Upper lobe of left lung (tissue), 6 donors: Measurements from ENCODE around the gene RIPK1. TPM values are rescaled to one million over a fixed set of nuclear protein-coding genes. Genes with fewer than 3 reads are reported as not detected.

ENCODE experiments used
- ATAC-seq, 2 donors: fragments of 200-7000 bp; cut with Tn5 transposase; one replicate each; pipeline ENCODE4 v1.9.1; 2022; ENCODE audit warnings: mild to moderate bottlenecking in 2 of 2, moderate library complexity in 2 of 2; ENCODE audit not compliant: low FRiP score in 2 of 2
- DNase-seq, 2 donors: peaks; one replicate each; pipeline ENCODE4 v3.0.0-alpha.2; 2019 to 2020
- H3K27ac ChIP-seq, 4 donors: fragments of 200-600 bp; sonication (generic); one replicate each; pipeline ENCODE4 v1.5.1; 2016 to 2019
- H3K27me3 ChIP-seq, 4 donors: fragments of 200-600 bp; sonication (generic); one replicate each; pipeline ENCODE4 v1.5.1; 2017 to 2019
- H3K36me3 ChIP-seq, 4 donors: fragments of 200-600 bp; sonication (generic); one replicate each; pipeline ENCODE4 v1.5.1; 2016 to 2019
- H3K4me1 ChIP-seq, 4 donors: fragments of 200-600 bp; sonication (generic); one replicate each; pipeline ENCODE4 v1.5.1; 2018 to 2019
- H3K4me3 ChIP-seq, 4 donors: fragments of 200-600 bp; sonication (generic); one replicate each; pipeline ENCODE4 v1.5.1; 2017 to 2019; ENCODE audit warnings: mild to moderate bottlenecking in 2 of 4, moderate library complexity in 1 of 4
- H3K9me3 ChIP-seq, 4 donors: fragments of 200-600 bp; sonication (generic); one replicate each; pipeline ENCODE4 v1.5.1; 2018 to 2019
- CTCF ChIP-seq, 6 experiments: fragments of 450-650 bp in 4 of 6; fragments of 200-600 bp in 2 of 6; sonication (generic) in 2 of 6; IDR thresholded peaks; one replicate each; pipeline ENCODE4 v1.5.1; 2016 to 2019; ENCODE audit warnings: antibody characterized with exemption in 6 of 6
- EP300 ChIP-seq, 4 donors: sonication (generic); formaldehyde crosslinking; IDR thresholded peaks; one replicate each; pipeline ENCODE4 v1.5.1; 2017; ENCODE audit warnings: antibody characterized with exemption in 4 of 4, control low read depth in 2 of 4
- POLR2A ChIP-seq, 4 donors: fragments of 450-650 bp; IDR thresholded peaks; one replicate each; pipeline ENCODE4 v1.5.1; 2016 to 2017; ENCODE audit warnings: antibody characterized with exemption in 4 of 4, mild to moderate bottlenecking in 2 of 4
- POLR2AphosphoS5 ChIP-seq, 2 donors: sonication (generic); formaldehyde crosslinking; IDR thresholded peaks; one replicate each; pipeline ENCODE4 v1.5.1; 2017; ENCODE audit warnings: antibody characterized with exemption in 2 of 2
- WGBS, 2 donors: methylation state at CpG; one replicate each; pipeline ENCODE4 v1.1.5; 2017 to 2018; 5-methylcytosine and 5-hydroxymethylcytosine counted together
- total RNA-seq, 6 donors: library from RNA; depleted of rRNA in 4 of 6; stranded (reverse); fragments of >200 nt in 4 of 6; gene quantifications; one replicate each; pipeline versions ENCODE4 v1.1.0 to v1.2.1, GENCODE V29; 2016 to 2021
- donor health status: DM: no; HTN: no; CAD: no; lungs with moderate emphysema.
- donor health status: DM: no; HTN: yes; CAD: no; lungs with severe emphysema.

Gene RIPK1
- total RNA-seq, 6 donors from 2014 or later = 20.6 to 35.6 (median 26.6) TPM

- Histone ChIP-seq H3K4me1 (peaks cover 12 to 19% (median 17%) of the 10 kb centered on the region in 4 donors), H3K9me3 (no peaks in the 10 kb centered on the region), H3K27me3 (no peaks in the 10 kb centered on the region), H3K27ac (no peak overlapping the region), H3K36me3 (peaks cover 35 to 81% (median 62%) of the 10 kb centered on the region in 4 donors), H3K4me3 (no peak overlapping the region)
- ATAC-seq = no peak
- no peak for TF ChIP-seq EP300 (IDR thresholded peaks at IDR 0.05)
- TF ChIP-seq CTCF (IDR thresholded peaks at IDR 0.05) = no peak
- no peak for TF ChIP-seq POLR2AphosphoS5 (IDR thresholded peaks at IDR 0.05)
- no peak for TF ChIP-seq POLR2A (IDR thresholded peaks at IDR 0.05)
- DNase-seq = no peak
- WGBS, 2 donors = 100% methylated on average over 1 of the region's 1 CpG
These were observed 11.4 kb downstream of the RIPK1 start for GRCh38 chr6:3079682-3080081.

- Histone ChIP-seq H3K9me3 (no peaks in the 10 kb centered on the region), H3K27me3 (no peaks in the 10 kb centered on the region), H3K27ac (no peak overlapping the region), H3K4me3 (no peak overlapping the region), H3K36me3 (peaks cover 32 to 98% (median 79%) of the 10 kb centered on the region in 4 donors), H3K4me1 (peaks cover 0 to 3% (median 0%) of the 10 kb centered on the region in 4 donors)
- DNase-seq (no peak), ATAC-seq (peak in 1 of 2 donors; percentile 81)
- TF ChIP-seq POLR2AphosphoS5 (IDR thresholded peaks at IDR 0.05) = no peak
- TF ChIP-seq EP300 (IDR thresholded peaks at IDR 0.05) = no peak
- no peak for TF ChIP-seq CTCF (IDR thresholded peaks at IDR 0.05)
- no peak for TF ChIP-seq POLR2A (IDR thresholded peaks at IDR 0.05)
- 80 to 82% methylated on average over 5 of the region's 5 CpGs for WGBS, 2 donors
These were observed 13.7 kb downstream of the RIPK1 start for GRCh38 chr6:3081960-3082359.

- Histone ChIP-seq H3K27ac (no peak overlapping the region), H3K36me3 (peaks cover 32 to 95% (median 72%) of the 10 kb centered on the region in 4 donors), H3K9me3 (no peaks in the 10 kb centered on the region), H3K27me3 (no peaks in the 10 kb centered on the region), H3K4me3 (no peak overlapping the region), H3K4me1 (peaks cover 0 to 9% (median 0%) of the 10 kb centered on the region in 4 donors)
- 96 to 100% methylated on average over 4 of the region's 4 CpGs for WGBS, 2 donors
- DNase-seq (no peak), ATAC-seq (no peak)
- no peak for TF ChIP-seq POLR2A (IDR thresholded peaks at IDR 0.05)
- no peak for TF ChIP-seq CTCF (IDR thresholded peaks at IDR 0.05)
- no peak for TF ChIP-seq POLR2AphosphoS5 (IDR thresholded peaks at IDR 0.05)
- TF ChIP-seq EP300 (IDR thresholded peaks at IDR 0.05) = no peak
These were observed 16.8 kb downstream of the RIPK1 start for GRCh38 chr6:3085074-3085473.

- DNase-seq = no peak
- H3K27me3 ChIP-seq = no peaks in the 10 kb centered on the region
- peaks cover 21 to 87% (median 65%) of the 10 kb centered on the region in 4 donors for H3K36me3 ChIP-seq
- H3K4me1 ChIP-seq = peaks cover 0 to 9% (median 0%) of the 10 kb centered on the region in 4 donors
- 63 to 64% methylated on average over 7 of the region's 7 CpGs for WGBS, 2 donors
- no peak for ATAC-seq
- TF ChIP-seq POLR2AphosphoS5 (IDR thresholded peaks at IDR 0.05) (no peak), CTCF (IDR thresholded peaks at IDR 0.05) (no peak), EP300 (IDR thresholded peaks at IDR 0.05) (no peak), POLR2A (IDR thresholded peaks at IDR 0.05) (no peak)
- H3K27ac ChIP-seq = no peak overlapping the region
- H3K4me3 ChIP-seq = no peak overlapping the region
- no peaks in the 10 kb centered on the region for H3K9me3 ChIP-seq
These were observed 18.1 kb downstream of the RIPK1 start for GRCh38 chr6:3086282-3086946.

- Histone ChIP-seq H3K27me3 (no peaks in the 10 kb centered on the region), H3K9me3 (no peaks in the 10 kb centered on the region), H3K4me1 (peaks cover 0 to 6% (median 0%) of the 10 kb centered on the region in 4 donors), H3K36me3 (peaks cover 13 to 68% (median 50%) of the 10 kb centered on the region in 4 donors), H3K4me3 (no peak overlapping the region), H3K27ac (no peak overlapping the region)
- ATAC-seq = peak in 1 of 2 donors; percentile 89
- TF ChIP-seq POLR2A (IDR thresholded peaks at IDR 0.05) (no peak), CTCF (IDR thresholded peaks at IDR 0.05) (no peak), EP300 (IDR thresholded peaks at IDR 0.05) (no peak), POLR2AphosphoS5 (IDR thresholded peaks at IDR 0.05) (no peak)
- WGBS, 2 donors = 67 to 94% methylated on average over 1 to 4 of the region's 4 CpGs
- no peak for DNase-seq
These were observed 20.2 kb downstream of the RIPK1 start for GRCh38 chr6:3088446-3088845.
